ENCODE data around the gene CTNND1. TPM values are rescaled to one million over a fixed set of nuclear protein-coding genes. Genes with fewer than 3 reads are reported as not detected.

Gene CTNND1
- total and polyA plus RNA-seq, 2 of the 8 experiments (the other 6 are each of a cell fraction or from before 2014, with no cell fraction given): 91.9 to 164 TPM

- H3K4ac ChIP-seq (replicated peaks; ENCODE audit: insufficient read length, low read depth, low read length): no peak within 1 kb of the TSS
- H2BK20ac ChIP-seq (ENCODE audit: low read length): no peak within 1 kb of the TSS
- H2BK12ac ChIP-seq (ENCODE audit: low read depth, low read length): no peak within 1 kb of the TSS
- TF ChIP-seq E2F6 (IDR thresholded peaks at IDR 0.05) (no peak), CTCF (IDR thresholded peaks at IDR 0.05; ENCODE audit: control extremely low read depth in 1 of 3, insufficient read depth in 1 of 3, low read depth in 1 of 3, low read length in 3 of 3) (peak in 2 of 3 experiments; percentile 58 to 61; a peak in 3 of 4 replicates), RAD21 (IDR thresholded peaks at IDR 0.05 in 1 of 2, conservative IDR thresholded peaks at IDR 0.05 in 1 of 2; ENCODE audit: low read depth in 2 of 2, low read length in 2 of 2) (peak; percentile 62 to 78), ATF2 (IDR thresholded peaks at IDR 0.05; ENCODE audit: low read length) (0 out of 2 replicates have a peak, but pooled peaks have one; percentile 49)
- H2BK5ac ChIP-seq (ENCODE audit: low read depth, low read length): no peak within 1 kb of the TSS
- FAIRE-seq (no peak), DNase-seq (ENCODE audit: low read depth in 1 of 2, low spot score in 2 of 2) (peak in 1 of 2 experiments; percentile 54)
- no peaks in the 10 kb centered on the region for H3K36me3 ChIP-seq (ENCODE audit: control insufficient read depth in 2 of 4, insufficient read depth in 4 of 4, low read length in 3 of 4)
- WGBS, 2 experiments (ENCODE audit: extremely low coverage in 1 of 2, insufficient coverage in 1 of 2, insufficient read length in 1 of 2, insufficient replicate concordance in 2 of 2, low coverage in 1 of 2, low lambda C conversion rate in 2 of 2, missing lambda C conversion rate in 1 of 2): 63% methylated on average over 10 of the region's 10 CpGs; no CpG with 5 or more reads in 1 of the 2 experiments
- H3K4me2 ChIP-seq (ENCODE audit: insufficient read depth in 1 of 2, low read depth in 2 of 2, low read length in 2 of 2): no peak within 1 kb of the TSS
- H3K23me2 ChIP-seq (ENCODE audit: low read depth, low read length): no peaks in the 10 kb centered on the region
- no peak within 1 kb of the TSS for H2BK120ac ChIP-seq (replicated peaks; ENCODE audit: low read depth, low read length)
- no peaks in the 10 kb centered on the region; a peak in 1 of 7 replicates for H3K4me1 ChIP-seq (replicated peaks in 1 of 4; ENCODE audit: control insufficient read depth in 3 of 4, insufficient read depth in 4 of 4, low read length in 3 of 4)
- no peaks in the 10 kb centered on the region for H3K79me1 ChIP-seq (ENCODE audit: low read depth, low read length)
- H4K91ac ChIP-seq (replicated peaks; ENCODE audit: insufficient read length, low read length): no peak within 1 kb of the TSS
- no peak within 1 kb of the TSS for H4K5ac ChIP-seq (ENCODE audit: insufficient read length, low read depth, low read length)
- H3K27ac ChIP-seq (ENCODE audit: low read depth, low read length): no peak within 1 kb of the TSS; the same call in 1 of the 2 replicates
- H3K79me2 ChIP-seq (ENCODE audit: control insufficient read depth in 1 of 2, insufficient read depth in 2 of 2, low read length in 2 of 2): no peaks in the 10 kb centered on the region
- H3K14ac ChIP-seq (ENCODE audit: insufficient read length): no peak within 1 kb of the TSS
- H3K56ac ChIP-seq (replicated peaks; ENCODE audit: insufficient read length, low read depth, low read length): no peak within 1 kb of the TSS
- CTCF ChIA-PET (ENCODE audit: partially characterized antibody): interaction anchor here (0.9 to 12.1 kb wide), 29 partner anchors 8 to 309 kb away, joined by 3 to 182 read pairs (median 4); partner anchors contain the start of genes CTNND1 and SELENOH
- H3K23ac ChIP-seq (ENCODE audit: insufficient read length): no peak within 1 kb of the TSS
- H2AK5ac ChIP-seq (ENCODE audit: low read depth, low read length): no peak within 1 kb of the TSS
- H3K27me3 ChIP-seq (replicated peaks in 1 of 4; ENCODE audit: control insufficient read depth in 3 of 4, extremely low read depth in 1 of 4, insufficient read depth in 3 of 4, low read length in 3 of 4): no peaks in the 10 kb centered on the region
- no peaks in the 10 kb centered on the region for H3K9me3 ChIP-seq (ENCODE audit: insufficient read depth in 2 of 2, low read depth in 1 of 2, low read length in 1 of 2)
- peak within 1 kb of the TSS; percentile 45; the same call in 1 of the 2 replicates for H4K8ac ChIP-seq (ENCODE audit: extremely low read depth, insufficient read depth, low read length)
- POLR2A ChIA-PET (ENCODE audit: partially characterized antibody): interaction anchor here (0.7 to 2.7 kb wide), 10 partner anchors 10 to 762 kb away, joined by 3 to 22 read pairs (median 4); partner anchors contain the start of genes CTNND1 and SELENOH
- H2BK15ac ChIP-seq (ENCODE audit: low read length): no peak within 1 kb of the TSS
- H3K18ac ChIP-seq (ENCODE audit: extremely low read depth, low read length): no peak within 1 kb of the TSS
- no peak within 1 kb of the TSS for H3K9ac ChIP-seq (replicated peaks in 1 of 4; ENCODE audit: extremely low read depth in 1 of 4, low read depth in 3 of 4, low read length in 3 of 4)
- H3K4me3 ChIP-seq (ENCODE audit: extremely low read depth in 1 of 4, insufficient read depth in 2 of 4, low read depth in 3 of 4, low read length in 4 of 4): no peak within 1 kb of the TSS
- H2AFZ ChIP-seq (ENCODE audit: low read length): no peak within 1 kb of the TSS
- no peaks in the 10 kb centered on the region for H4K20me1 ChIP-seq (replicated peaks in 1 of 2; ENCODE audit: control insufficient read depth in 1 of 2, insufficient read depth in 2 of 2, low read length in 2 of 2)
These were observed 9.8 kb upstream of the CTNND1 start, which contains the start of gene BTBD18 for GRCh38 chr11:57751676-57752253. Gene BTBD18, minus strand, starts transcription at chr11:57751819. Its CDS starts 631 bp downstream, at chr11:57751188.
